ENCODE measurements around the gene RAPGEF1.

DNA sequence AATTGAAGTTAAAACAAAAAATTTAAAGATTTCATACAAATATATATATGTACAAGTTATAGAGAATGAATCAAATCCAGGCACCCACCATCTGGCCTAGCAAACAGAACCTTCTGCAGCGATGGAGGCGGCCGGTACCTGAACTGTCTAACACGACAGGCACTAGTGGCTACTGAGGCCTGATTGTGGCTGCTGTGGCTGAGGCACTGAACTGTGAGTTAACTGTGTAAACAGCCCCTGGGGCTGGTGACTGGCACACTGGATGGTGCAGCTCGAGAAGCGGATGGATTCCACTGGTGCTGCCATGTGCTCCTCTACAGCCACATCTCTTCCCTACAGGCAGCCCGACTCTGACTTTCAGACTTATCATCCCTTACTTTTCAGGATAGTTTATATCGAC is 82.4 kb downstream of the RAPGEF1 start:
- TF ChIP-seq, protein P1, sequence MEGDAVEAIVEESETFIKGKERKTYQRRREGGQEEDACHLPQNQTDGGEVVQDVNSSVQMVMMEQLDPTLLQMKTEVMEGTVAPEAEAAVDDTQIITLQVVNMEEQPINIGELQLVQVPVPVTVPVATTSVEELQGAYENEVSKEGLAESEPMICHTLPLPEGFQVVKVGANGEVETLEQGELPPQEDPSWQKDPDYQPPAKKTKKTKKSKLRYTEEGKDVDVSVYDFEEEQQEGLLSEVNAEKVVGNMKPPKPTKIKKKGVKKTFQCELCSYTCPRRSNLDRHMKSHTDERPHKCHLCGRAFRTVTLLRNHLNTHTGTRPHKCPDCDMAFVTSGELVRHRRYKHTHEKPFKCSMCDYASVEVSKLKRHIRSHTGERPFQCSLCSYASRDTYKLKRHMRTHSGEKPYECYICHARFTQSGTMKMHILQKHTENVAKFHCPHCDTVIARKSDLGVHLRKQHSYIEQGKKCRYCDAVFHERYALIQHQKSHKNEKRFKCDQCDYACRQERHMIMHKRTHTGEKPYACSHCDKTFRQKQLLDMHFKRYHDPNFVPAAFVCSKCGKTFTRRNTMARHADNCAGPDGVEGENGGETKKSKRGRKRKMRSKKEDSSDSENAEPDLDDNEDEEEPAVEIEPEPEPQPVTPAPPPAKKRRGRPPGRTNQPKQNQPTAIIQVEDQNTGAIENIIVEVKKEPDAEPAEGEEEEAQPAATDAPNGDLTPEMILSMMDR (conservative IDR thresholded peaks at IDR 0.05; ENCODE audit: low read depth, low read length): no peak
- TF ChIP-seq EZH2 (IDR thresholded peaks at IDR 0.05; ENCODE audit: borderline replicate concordance, low read depth, low read length, poor library complexity, severe bottlenecking): no peak

Measured in A673 (cell line).